ENCODE measurements around the gene CHMP1A.
A peak's percentile ranks its signal among the peaks of the same experiment; 100 is the strongest.
"Not testable (repeated sequence)": the region's sequence is repeated elsewhere in the genome, so short reads cannot be mapped to it uniquely, and the experiment has no call there.

CHMP1A gene

DNA sequence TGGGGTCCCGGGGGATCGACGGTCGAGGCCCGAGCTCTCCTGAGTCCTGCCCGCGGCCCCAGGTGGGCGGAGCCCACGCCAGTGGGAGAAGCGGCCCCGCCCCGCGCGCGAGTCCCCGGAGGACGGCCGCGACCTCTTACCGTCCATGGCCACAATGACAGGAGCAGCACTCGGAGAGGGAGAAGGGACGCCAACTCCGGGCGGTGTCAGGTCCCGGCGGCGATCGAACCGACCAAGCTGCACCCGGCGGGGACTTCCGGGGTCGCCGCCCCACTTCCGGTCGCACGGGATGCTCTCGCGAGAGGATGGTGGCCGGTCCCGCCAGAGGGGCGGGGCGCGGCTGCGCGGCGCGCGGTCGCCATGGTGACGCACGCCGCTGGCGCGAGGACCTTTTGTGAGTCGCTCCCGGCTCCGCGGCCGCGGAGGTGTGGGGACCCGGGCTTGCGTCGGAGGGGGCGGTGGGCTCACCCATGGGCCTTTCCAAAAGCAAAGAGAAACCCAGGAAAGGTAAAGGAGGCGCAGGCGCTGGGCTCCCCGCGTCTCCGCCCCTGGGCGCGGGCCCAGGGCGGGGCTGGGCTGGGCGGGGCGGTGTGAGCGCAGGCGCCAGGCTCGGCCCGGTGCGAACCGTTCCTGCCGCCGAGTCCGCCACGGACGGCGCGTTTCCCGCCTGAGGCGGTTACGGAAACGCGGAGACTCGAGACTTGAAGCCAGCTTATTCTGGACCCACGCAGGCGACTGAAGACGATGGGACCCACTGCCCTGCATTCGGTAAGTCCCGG is at the start of gene CHMP1A, which contains the start of gene SPATA33:
Gene CHMP1A (minus strand): TSS at position 267 of the 779 bp plus-strand sequence. CDS start 120 bp downstream, at position 147.
Gene SPATA33 (plus strand): TSS at position 395 of the 779 bp plus-strand sequence. CDS start 76 bp downstream, at position 471.
- Mint-ChIP-seq H3K9me3 (no peaks in the 10 kb centered on the region), H3K36me3 (peaks cover 27% of the 10 kb centered on the region), H3K4me3 (peak within 1 kb of the TSS; percentile 94), H3K4me1 (peaks cover 36% of the 10 kb centered on the region), H3K27me3 (no peaks in the 10 kb centered on the region), H3K27ac (peak within 1 kb of the TSS; percentile 91)
- ATAC-seq = peak; percentile 95

DNA sequence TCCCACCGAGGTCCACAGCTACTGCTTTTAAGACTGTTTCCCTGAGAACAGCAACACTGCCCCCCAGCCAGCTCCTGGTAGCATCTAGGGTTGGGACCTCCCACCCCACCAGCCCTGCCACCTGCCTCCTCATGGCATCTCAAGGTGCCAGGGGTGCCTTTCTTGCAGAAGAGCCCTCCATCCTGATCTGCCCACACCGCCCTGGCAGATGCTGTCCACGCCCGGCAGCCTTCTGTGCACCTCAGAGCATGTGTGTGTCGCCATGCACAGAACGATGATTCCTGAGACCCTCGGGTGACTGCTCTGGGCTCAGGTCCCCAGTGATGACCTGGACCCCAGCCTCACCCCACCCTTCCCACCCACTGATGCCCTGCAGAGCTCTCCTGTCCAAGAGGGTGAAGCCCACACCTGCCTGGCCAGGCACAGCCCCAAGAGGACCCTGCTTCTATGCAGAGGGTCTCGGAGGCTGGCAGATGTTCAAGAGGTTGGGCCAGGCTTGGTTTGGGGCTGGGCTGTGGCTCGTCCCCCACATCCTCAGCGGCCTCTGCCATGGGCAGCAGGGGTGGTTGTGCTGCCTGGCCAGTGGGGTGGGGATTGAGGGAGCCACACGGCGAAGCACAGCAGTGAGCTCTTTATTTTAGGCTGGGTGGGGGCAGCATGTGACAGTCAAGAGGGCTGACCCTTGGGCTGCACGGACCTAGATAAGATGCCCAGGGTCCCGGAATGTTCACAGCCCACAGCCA is 49.2 kb upstream of the CHMP1A start:
- H3K27ac Mint-ChIP-seq = peak overlapping the region; percentile 42
- no peak for ATAC-seq
- no peaks in the 10 kb centered on the region for H3K27me3 Mint-ChIP-seq

DNA sequence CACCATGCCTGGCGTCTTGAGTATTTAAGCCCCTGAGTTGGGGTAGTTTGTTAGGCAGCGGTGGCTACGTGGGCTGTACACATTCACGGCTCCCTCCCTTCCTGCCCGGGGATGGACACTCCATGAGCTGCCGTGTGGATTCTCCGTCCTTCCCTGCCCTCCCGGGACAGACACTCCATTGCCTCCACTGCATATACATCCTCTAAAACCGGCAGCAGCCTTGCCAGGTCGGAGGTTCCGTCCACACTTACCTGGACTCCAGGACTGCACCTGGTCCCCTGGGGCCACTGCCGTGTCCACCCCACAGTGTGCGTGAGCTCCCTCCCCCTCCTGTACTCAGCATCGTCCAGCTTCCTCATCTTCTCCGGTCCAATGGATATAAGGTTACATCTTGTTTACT is 47.5 kb upstream of the CHMP1A start:
- Mint-ChIP-seq H3K27ac (no peak overlapping the region), H3K36me3 (no peaks in the 10 kb centered on the region), H3K4me3 (no peak overlapping the region), H3K4me1 (peaks cover 22% of the 10 kb centered on the region), H3K27me3 (no peaks in the 10 kb centered on the region), H3K9me3 (no peaks in the 10 kb centered on the region)
- no peak for ATAC-seq

More for the DNA sequence above, 49.2 kb upstream of the CHMP1A start:
- no peaks in the 10 kb centered on the region for H3K9me3 Mint-ChIP-seq
- H3K4me3 Mint-ChIP-seq = no peak overlapping the region
- peaks cover 15% of the 10 kb centered on the region for H3K4me1 Mint-ChIP-seq
- no peaks in the 10 kb centered on the region for H3K36me3 Mint-ChIP-seq

GRCh38 chr16:89704281-89704680 is 46.8 kb upstream of the CHMP1A start:
- Mint-ChIP-seq H3K9me3 (no peaks in the 10 kb centered on the region), H3K4me1 (peaks cover 28% of the 10 kb centered on the region), H3K36me3 (no peaks in the 10 kb centered on the region), H3K27ac (no peak overlapping the region), H3K27me3 (no peaks in the 10 kb centered on the region), H3K4me3 (no peak overlapping the region)
- ATAC-seq = no peak

DNA sequence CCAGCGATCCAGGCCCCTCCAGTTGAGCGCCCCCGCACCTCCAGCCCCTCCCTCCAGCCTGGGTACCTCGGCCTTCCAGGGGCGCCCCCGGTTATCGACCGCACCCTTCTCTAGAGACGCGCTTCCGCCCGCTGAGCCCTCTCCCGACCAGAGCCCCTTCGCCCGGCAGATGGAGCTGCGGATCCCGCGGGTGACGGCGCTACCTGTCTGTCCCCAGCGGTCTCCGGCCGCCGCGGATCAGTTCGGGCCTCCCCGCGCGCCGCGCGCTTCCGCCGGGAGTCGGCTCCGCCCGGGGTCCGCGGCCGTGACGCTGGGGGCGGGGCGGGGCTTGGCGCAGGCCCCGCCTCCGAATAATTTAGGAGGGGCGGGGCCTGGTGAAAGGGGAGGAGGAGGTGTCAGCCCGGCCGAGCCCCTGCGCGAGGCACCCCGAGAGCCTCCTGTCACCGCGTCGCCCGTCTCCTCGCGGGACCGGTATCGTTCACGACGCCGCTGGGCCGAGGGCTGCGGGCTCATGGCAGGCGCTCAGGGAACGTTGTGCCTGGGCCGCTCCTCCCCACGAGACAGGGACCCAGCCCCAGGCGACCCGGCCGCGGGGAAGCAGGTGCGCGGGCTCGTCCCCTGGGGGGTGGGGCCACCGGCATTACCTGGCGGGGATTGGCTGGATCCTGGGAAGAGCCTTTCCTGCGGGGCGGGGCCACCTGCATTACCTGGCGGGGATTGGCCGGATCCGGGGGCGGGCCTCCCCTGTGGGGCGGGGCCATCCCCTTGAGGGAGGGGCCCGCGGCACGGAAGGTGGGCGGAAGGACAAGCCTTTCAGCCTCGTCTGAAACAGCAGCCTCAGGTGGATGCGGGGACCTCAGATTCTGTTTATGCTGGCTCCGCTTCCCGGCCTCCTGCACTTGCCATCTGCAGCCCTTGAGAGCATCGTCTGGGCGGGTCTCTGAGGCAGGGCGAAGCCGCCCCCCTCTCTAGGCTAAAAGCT is 44.2 kb upstream of the CHMP1A start, which contains the start of gene SPATA2L:
Gene SPATA2L (minus strand): TSS at position 281 of the 982 bp plus-strand sequence. CDS start 473 bp downstream, outside the sequence.
- Mint-ChIP-seq H3K4me3 (peak within 1 kb of the TSS; percentile 86), H3K9me3 (no peaks in the 10 kb centered on the region), H3K27me3 (no peaks in the 10 kb centered on the region), H3K4me1 (peaks cover 36% of the 10 kb centered on the region), H3K27ac (peak within 1 kb of the TSS; percentile 56), H3K36me3 (no peaks in the 10 kb centered on the region)
- peak; percentile 90 for ATAC-seq

GRCh38 chr16:89700649-89701424 is 43.3 kb upstream of the CHMP1A start:
- ATAC-seq = peak; percentile 43
- Mint-ChIP-seq H3K27ac (peak overlapping the region; percentile 56), H3K4me1 (peaks cover 39% of the 10 kb centered on the region), H3K4me3 (peak overlapping the region; percentile 86), H3K9me3 (no peaks in the 10 kb centered on the region), H3K36me3 (peaks cover 2% of the 10 kb centered on the region), H3K27me3 (no peaks in the 10 kb centered on the region)

DNA sequence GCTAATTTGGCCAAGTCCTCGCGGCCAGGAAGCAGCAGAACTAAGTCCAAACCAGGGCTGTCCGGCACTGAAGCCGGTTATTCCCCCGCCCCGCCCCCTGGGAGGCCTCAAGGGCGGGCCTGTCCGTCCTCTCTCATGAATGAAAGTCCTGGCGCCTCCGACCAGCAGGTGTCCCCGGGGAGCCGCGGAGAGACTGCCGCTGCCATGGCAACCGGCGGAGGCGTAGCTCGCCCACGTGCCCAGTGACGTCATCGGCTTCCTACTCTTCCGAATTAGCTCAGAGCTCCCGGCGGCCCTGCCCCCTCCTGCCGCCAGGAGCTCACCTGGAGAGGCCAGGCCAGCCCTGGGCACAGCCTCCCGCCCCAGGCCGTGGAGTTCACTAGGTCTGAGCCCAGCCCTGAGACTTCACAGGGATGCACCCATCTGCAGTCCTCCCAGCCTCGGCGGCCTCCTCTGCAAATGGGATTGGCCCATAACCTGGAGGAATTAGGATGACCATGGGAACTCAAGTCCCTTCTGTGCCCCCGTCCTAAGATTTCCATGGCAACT is 42.7 kb upstream of the CHMP1A start:
- Mint-ChIP-seq H3K4me1 (peaks cover 38% of the 10 kb centered on the region), H3K27me3 (no peaks in the 10 kb centered on the region), H3K4me3 (peak overlapping the region; percentile 86), H3K36me3 (peaks cover 9% of the 10 kb centered on the region), H3K9me3 (no peaks in the 10 kb centered on the region), H3K27ac (peak overlapping the region; percentile 56)
- peak; percentile 59 for ATAC-seq

DNA sequence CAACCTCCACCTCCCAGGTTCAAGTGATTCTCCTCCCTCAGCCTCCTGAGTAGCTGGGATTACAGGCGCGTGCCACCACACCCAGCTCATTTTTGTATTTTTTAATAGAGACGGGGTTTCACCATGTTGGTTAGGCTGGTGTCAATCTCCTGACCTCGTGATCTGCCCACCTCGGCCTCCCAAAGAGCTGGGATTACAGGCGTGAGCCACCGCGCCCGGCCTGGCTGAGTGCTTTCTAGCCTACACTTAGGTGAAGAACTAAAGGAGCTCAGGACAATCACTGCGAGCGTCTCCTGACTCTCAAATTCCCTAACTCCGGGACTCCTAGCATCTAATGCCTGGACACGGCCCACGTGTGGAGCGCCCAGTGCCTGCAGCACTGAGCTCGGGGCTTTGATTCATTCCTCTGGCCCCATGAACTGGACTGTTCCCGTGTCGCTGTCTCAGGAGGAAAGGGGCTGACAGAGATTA is 42.2 kb upstream of the CHMP1A start:
- H3K4me1 Mint-ChIP-seq = peaks cover 38% of the 10 kb centered on the region
- not testable (repeated sequence) for ATAC-seq, H3K27me3 Mint-ChIP-seq, H3K9me3 Mint-ChIP-seq
- peaks cover 14% of the 10 kb centered on the region for H3K36me3 Mint-ChIP-seq
- H3K4me3 Mint-ChIP-seq = peak overlapping the region; percentile 86
- H3K27ac Mint-ChIP-seq = peak overlapping the region; percentile 56

DNA sequence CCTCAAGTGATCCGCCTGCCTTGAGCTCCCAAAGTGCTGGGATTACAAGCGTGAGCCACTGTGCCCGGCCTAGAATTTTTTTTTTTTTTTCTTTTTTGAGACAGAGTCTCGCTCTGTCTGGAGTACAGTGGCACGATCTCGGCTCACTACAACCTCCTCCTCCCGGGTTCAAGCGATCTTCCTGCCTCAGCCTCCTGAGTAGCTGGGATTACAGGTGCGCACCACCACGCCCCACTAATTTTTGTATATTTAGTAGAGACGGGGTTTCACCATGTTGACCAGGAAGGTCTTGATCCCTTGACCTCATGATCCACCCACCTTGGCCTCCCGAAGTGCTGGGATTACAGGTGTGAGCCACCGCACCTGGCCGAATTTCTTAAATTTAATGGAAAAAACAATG is 41.2 kb upstream of the CHMP1A start:
- H3K9me3 Mint-ChIP-seq, ATAC-seq, H3K4me3 Mint-ChIP-seq, H3K27ac Mint-ChIP-seq, H3K27me3 Mint-ChIP-seq: not testable (repeated sequence)
- Mint-ChIP-seq H3K4me1 (peaks cover 42% of the 10 kb centered on the region), H3K36me3 (peaks cover 17% of the 10 kb centered on the region)

- H3K4me3 Mint-ChIP-seq = no peak overlapping the region
- H3K4me1 Mint-ChIP-seq = peaks cover 47% of the 10 kb centered on the region
- H3K27ac Mint-ChIP-seq = no peak overlapping the region
- H3K36me3 Mint-ChIP-seq = peaks cover 24% of the 10 kb centered on the region
- H3K9me3 Mint-ChIP-seq = no peaks in the 10 kb centered on the region
- no peak for ATAC-seq
- H3K27me3 Mint-ChIP-seq = no peaks in the 10 kb centered on the region
Measured at GRCh38 chr16:89697616-89698331, 40.3 kb upstream of the CHMP1A start.

DNA sequence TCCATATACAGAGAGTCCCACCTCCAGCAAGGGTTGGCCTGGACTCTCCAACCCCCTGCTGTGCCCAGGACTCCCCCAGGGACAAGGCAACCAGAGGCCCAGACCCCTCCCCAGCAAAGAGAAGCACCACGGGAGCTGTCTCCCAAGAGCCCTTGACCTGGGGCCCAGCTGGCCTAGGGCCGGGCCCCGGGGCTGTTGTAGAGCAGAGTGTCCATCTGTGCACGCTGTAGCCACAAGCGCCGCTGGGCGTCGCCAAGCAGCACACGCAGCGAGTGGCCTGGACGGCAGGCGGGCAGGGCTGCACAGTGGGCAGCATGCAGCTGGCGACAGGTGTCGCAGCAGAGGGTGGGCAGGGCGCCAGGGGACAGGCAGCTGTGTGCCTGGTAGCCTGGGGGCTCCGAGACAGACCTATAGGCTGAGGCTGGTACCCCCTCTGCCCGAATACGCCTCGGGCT is 39.7 kb upstream of the CHMP1A start:
- H3K27ac Mint-ChIP-seq = no peak overlapping the region
- H3K4me3 Mint-ChIP-seq = no peak overlapping the region
- no peaks in the 10 kb centered on the region for H3K27me3 Mint-ChIP-seq
- ATAC-seq = no peak
- H3K36me3 Mint-ChIP-seq = peaks cover 24% of the 10 kb centered on the region
- H3K4me1 Mint-ChIP-seq = peaks cover 41% of the 10 kb centered on the region
- no peaks in the 10 kb centered on the region for H3K9me3 Mint-ChIP-seq

GRCh38 chr16:89696670-89697128 is 39.2 kb upstream of the CHMP1A start:
- Mint-ChIP-seq H3K4me3 (no peak overlapping the region), H3K4me1 (peaks cover 41% of the 10 kb centered on the region), H3K9me3 (no peaks in the 10 kb centered on the region), H3K27ac (no peak overlapping the region), H3K36me3 (peaks cover 26% of the 10 kb centered on the region), H3K27me3 (no peaks in the 10 kb centered on the region)
- no peak for ATAC-seq
